HG02852 (cell line): ENCODE measurements around the gene CCS.
"Not testable (repeated sequence)": the region's sequence is repeated elsewhere in the genome, so short reads cannot be mapped to it uniquely, and the experiment has no call there.

Experiments
- ATAC-seq: cut with Tn5 transposase; IDR thresholded peaks from one replicate; pipeline ENCODE4 v1.9.1; 2021; ENCODE audit warnings: mild to moderate bottlenecking, moderate library complexity; ENCODE audit not compliant: unreplicated experiment

The CCS gene

GRCh38 chr11:66561178-66561974 lies 31.6 kb upstream of the CCS start:
- ATAC-seq = no peak

- no peak for ATAC-seq
These were observed 31.1 kb upstream of the CCS start for GRCh38 chr11:66561975-66562248.

GRCh38 chr11:66562275-66562674 lies 30.7 kb upstream of the CCS start:
- ATAC-seq = no peak

- ATAC-seq = no peak
These were observed 29.9 kb upstream of the CCS start for GRCh38 chr11:66562907-66563583.

GRCh38 chr11:66563832-66564231 lies 29.2 kb upstream of the CCS start:
- no peak for ATAC-seq

GRCh38 chr11:66564538-66564937 lies 28.4 kb upstream of the CCS start:
- ATAC-seq = no peak

- no peak for ATAC-seq
These were observed 28.0 kb upstream of the CCS start for GRCh38 chr11:66564984-66565383.

- ATAC-seq = no peak
These were observed 26.8 kb upstream of the CCS start for GRCh38 chr11:66566221-66566620.

- no peak for ATAC-seq
These were observed 25.2 kb upstream of the CCS start for GRCh38 chr11:66567787-66568123.

- no peak for ATAC-seq
These were observed 24.7 kb upstream of the CCS start, which contains the start of gene CTSF for GRCh38 chr11:66568124-66568916. Gene CTSF (minus strand): TSS chr11:66568606. CDS start chr11:66568486, 120 bp downstream.

GRCh38 chr11:66569076-66569475 lies 23.9 kb upstream of the CCS start:
- ATAC-seq = no peak

- no peak for ATAC-seq
These were observed 22.7 kb upstream of the CCS start for GRCh38 chr11:66570079-66570849.

- no peak for ATAC-seq
These were observed 22.2 kb upstream of the CCS start for GRCh38 chr11:66570850-66571180.

GRCh38 chr11:66579017-66579606 lies 13.9 kb upstream of the CCS start:
- no peak for ATAC-seq

- no peak for ATAC-seq
These were observed 12.2 kb upstream of the CCS start for GRCh38 chr11:66580803-66581202.

- no peak for ATAC-seq
These were observed 11.7 kb upstream of the CCS start for GRCh38 chr11:66581261-66581660.

- not testable (repeated sequence) for ATAC-seq
These were observed 10.3 kb upstream of the CCS start for GRCh38 chr11:66582565-66583147.

- ATAC-seq = not testable (repeated sequence)
These were observed 7.5 kb upstream of the CCS start for GRCh38 chr11:66585447-66585846.

- no peak for ATAC-seq
These were observed 6.8 kb upstream of the CCS start for GRCh38 chr11:66586136-66586535.

- ATAC-seq = not testable (repeated sequence)
These were observed 3.7 kb upstream of the CCS start for GRCh38 chr11:66589315-66589714.
